ENCODE results near the gene CDK14.
"Not testable (repeated sequence)": the region's sequence is repeated elsewhere in the genome, so short reads cannot be mapped to it uniquely, and the experiment has no call there.

CDK14 gene

GRCh38 chr7:90919816-90920215, 323.7 kb downstream of the CDK14 start:
- Mint-ChIP-seq H3K36me3 (ENCODE audit: low read depth) (no peaks in the 10 kb centered on the region), H3K9me3 (no peaks in the 10 kb centered on the region), H3K27me3 (no peaks in the 10 kb centered on the region), H3K4me3 (no peak overlapping the region), H3K4me1 (ENCODE audit: low read depth) (no peaks in the 10 kb centered on the region), H3K27ac (no peak overlapping the region)
- intact Hi-C loops (cut with micrococcal nuclease) = no loop called here

- Mint-ChIP-seq H3K36me3 (ENCODE audit: low read depth) (no peaks in the 10 kb centered on the region), H3K27ac (no peak overlapping the region), H3K4me1 (ENCODE audit: low read depth) (no peaks in the 10 kb centered on the region), H3K27me3 (no peaks in the 10 kb centered on the region), H3K9me3 (no peaks in the 10 kb centered on the region), H3K4me3 (no peak overlapping the region)
- intact Hi-C loops (cut with micrococcal nuclease) = no loop called here
Observed at GRCh38 chr7:90920336-90920735, 324.2 kb downstream of the CDK14 start.

GRCh38 chr7:90923541-90923997, 327.4 kb downstream of the CDK14 start:
- no peaks in the 10 kb centered on the region for H3K9me3 Mint-ChIP-seq
- intact Hi-C loops (cut with micrococcal nuclease) = no loop called here
- no peak overlapping the region for H3K27ac Mint-ChIP-seq
- H3K4me1 Mint-ChIP-seq (ENCODE audit: low read depth) = no peaks in the 10 kb centered on the region
- H3K27me3 Mint-ChIP-seq = no peaks in the 10 kb centered on the region
- no peak overlapping the region for H3K4me3 Mint-ChIP-seq
- H3K36me3 Mint-ChIP-seq (ENCODE audit: low read depth) = no peaks in the 10 kb centered on the region

- H3K36me3 Mint-ChIP-seq (ENCODE audit: low read depth); H3K4me1 Mint-ChIP-seq (ENCODE audit: low read depth); H3K27ac Mint-ChIP-seq; H3K4me3 Mint-ChIP-seq; H3K9me3 Mint-ChIP-seq; intact Hi-C loops (cut with micrococcal nuclease); H3K27me3 Mint-ChIP-seq: not testable (repeated sequence)
Observed at GRCh38 chr7:90928700-90929424, 332.7 kb downstream of the CDK14 start.

GRCh38 chr7:90931986-90932916, 336.1 kb downstream of the CDK14 start:
- Mint-ChIP-seq H3K4me3 (no peak overlapping the region), H3K27ac (no peak overlapping the region), H3K4me1 (ENCODE audit: low read depth) (no peaks in the 10 kb centered on the region), H3K9me3 (no peaks in the 10 kb centered on the region), H3K36me3 (ENCODE audit: low read depth) (no peaks in the 10 kb centered on the region), H3K27me3 (no peaks in the 10 kb centered on the region)
- intact Hi-C loops (cut with micrococcal nuclease) = no loop called here

- H3K27ac Mint-ChIP-seq = no peak overlapping the region
- intact Hi-C loops (cut with micrococcal nuclease) = no loop called here
- H3K4me1 Mint-ChIP-seq (ENCODE audit: low read depth) = no peaks in the 10 kb centered on the region
Observed at GRCh38 chr7:90933041-90933440, 336.9 kb downstream of the CDK14 start.

GRCh38 chr7:90933984-90934383, 337.9 kb downstream of the CDK14 start:
- Mint-ChIP-seq H3K4me3 (no peak overlapping the region), H3K36me3 (ENCODE audit: low read depth) (no peaks in the 10 kb centered on the region), H3K9me3 (no peaks in the 10 kb centered on the region), H3K27me3 (no peaks in the 10 kb centered on the region), H3K27ac (no peak overlapping the region), H3K4me1 (ENCODE audit: low read depth) (no peaks in the 10 kb centered on the region)
- intact Hi-C loops (cut with micrococcal nuclease) = no loop called here

More at GRCh38 chr7:90933041-90933440, 336.9 kb downstream of the CDK14 start:
- Mint-ChIP-seq H3K9me3 (no peaks in the 10 kb centered on the region), H3K4me3 (no peak overlapping the region), H3K27me3 (no peaks in the 10 kb centered on the region), H3K36me3 (ENCODE audit: low read depth) (no peaks in the 10 kb centered on the region)

- H3K4me3 Mint-ChIP-seq = no peak overlapping the region
- intact Hi-C loops (cut with micrococcal nuclease) = no loop called here
- no peaks in the 10 kb centered on the region for H3K36me3 Mint-ChIP-seq (ENCODE audit: low read depth)
- peaks cover 6% of the 10 kb centered on the region for H3K4me1 Mint-ChIP-seq (ENCODE audit: low read depth)
- no peaks in the 10 kb centered on the region for H3K27me3 Mint-ChIP-seq
- no peak overlapping the region for H3K27ac Mint-ChIP-seq
- no peaks in the 10 kb centered on the region for H3K9me3 Mint-ChIP-seq
Observed at GRCh38 chr7:90938371-90938770, 342.2 kb downstream of the CDK14 start.

- intact Hi-C loops (cut with micrococcal nuclease) = no loop called here
- H3K9me3 Mint-ChIP-seq = no peaks in the 10 kb centered on the region
- H3K27ac Mint-ChIP-seq = no peak overlapping the region
- H3K4me1 Mint-ChIP-seq (ENCODE audit: low read depth) = peaks cover 6% of the 10 kb centered on the region
- no peak overlapping the region for H3K4me3 Mint-ChIP-seq
- H3K27me3 Mint-ChIP-seq = no peaks in the 10 kb centered on the region
- no peaks in the 10 kb centered on the region for H3K36me3 Mint-ChIP-seq (ENCODE audit: low read depth)
Observed at GRCh38 chr7:90939666-90940065, 343.5 kb downstream of the CDK14 start.

- no peak overlapping the region for H3K27ac Mint-ChIP-seq
- H3K4me1 Mint-ChIP-seq (ENCODE audit: low read depth) = peaks cover 6% of the 10 kb centered on the region
- no peaks in the 10 kb centered on the region for H3K36me3 Mint-ChIP-seq (ENCODE audit: low read depth)
- no peaks in the 10 kb centered on the region for H3K9me3 Mint-ChIP-seq
- no peaks in the 10 kb centered on the region for H3K27me3 Mint-ChIP-seq
- intact Hi-C loops (cut with micrococcal nuclease) = no loop called here
- no peak overlapping the region for H3K4me3 Mint-ChIP-seq
Observed at GRCh38 chr7:90944021-90944420, 347.9 kb downstream of the CDK14 start.

GRCh38 chr7:90945104-90945787, 349.1 kb downstream of the CDK14 start:
- Mint-ChIP-seq H3K9me3 (no peaks in the 10 kb centered on the region), H3K27ac (no peak overlapping the region), H3K27me3 (no peaks in the 10 kb centered on the region), H3K4me1 (ENCODE audit: low read depth) (peaks cover 6% of the 10 kb centered on the region), H3K4me3 (no peak overlapping the region), H3K36me3 (ENCODE audit: low read depth) (no peaks in the 10 kb centered on the region)
- intact Hi-C loops (cut with micrococcal nuclease) = no loop called here

GRCh38 chr7:90946730-90947501, 350.8 kb downstream of the CDK14 start:
- no peaks in the 10 kb centered on the region for H3K36me3 Mint-ChIP-seq (ENCODE audit: low read depth)
- intact Hi-C loops (cut with micrococcal nuclease) = no loop called here
- H3K4me1 Mint-ChIP-seq (ENCODE audit: low read depth) = peaks cover 4% of the 10 kb centered on the region
- H3K27me3 Mint-ChIP-seq = no peaks in the 10 kb centered on the region
- H3K4me3 Mint-ChIP-seq = no peak overlapping the region
- no peaks in the 10 kb centered on the region for H3K9me3 Mint-ChIP-seq
- no peak overlapping the region for H3K27ac Mint-ChIP-seq

- Mint-ChIP-seq H3K27me3 (no peaks in the 10 kb centered on the region), H3K9me3 (no peaks in the 10 kb centered on the region), H3K27ac (no peak overlapping the region), H3K4me1 (ENCODE audit: low read depth) (no peaks in the 10 kb centered on the region), H3K36me3 (ENCODE audit: low read depth) (no peaks in the 10 kb centered on the region), H3K4me3 (no peak overlapping the region)
- intact Hi-C loops (cut with micrococcal nuclease) = no loop called here
Observed at GRCh38 chr7:90948085-90948484, 352.0 kb downstream of the CDK14 start.

All from dendritic cell treated with granulocyte-macrophage colony-stimulating factor and Interleukin-4, amounts not matched to agents 40 ng/mL and 50 ng/mL, for 4 days (primary cell).